ENCODE measurements around the gene GRIK1. TPM values are rescaled to one million over a fixed set of nuclear protein-coding genes. Genes with fewer than 3 reads are reported as not detected.

GRIK1 gene
- total RNA-seq, 2 donors from 2014 or later, result 0.21 TPM; not detected in 1

GRCh38 chr21:29867796-29868195, 72.0 kb downstream of the GRIK1 start:
- DNase-seq (ENCODE audit: low spot score), result no peak

GRCh38 chr21:29860346-29860745, 79.5 kb downstream of the GRIK1 start:
- Histone ChIP-seq H3K9me3 (no peaks in the 10 kb centered on the region), H3K27ac (no peak overlapping the region), H3K36me3 (no peaks in the 10 kb centered on the region), H3K27me3 (replicated peaks; ENCODE audit: insufficient read depth) (no peaks in the 10 kb centered on the region), H3K4me3 (no peak overlapping the region), H3K4me1 (ENCODE audit: control insufficient read depth in 1 of 2, low read depth in 2 of 2) (no peaks in the 10 kb centered on the region)
- ATAC-seq (ENCODE audit: insufficient number of reproducible peaks, low FRiP score, low read depth) (no peak), DNase-seq (ENCODE audit: low spot score) (no peak)
- no peak for TF ChIP-seq CTCF (IDR thresholded peaks at IDR 0.05)

More at GRCh38 chr21:29867796-29868195, 72.0 kb downstream of the GRIK1 start:
- TF ChIP-seq CTCF (IDR thresholded peaks at IDR 0.05), result no peak
- H3K4me1 ChIP-seq (ENCODE audit: control insufficient read depth in 1 of 2, low read depth in 2 of 2), result no peaks in the 10 kb centered on the region
- no peak for ATAC-seq (ENCODE audit: insufficient number of reproducible peaks, low FRiP score, low read depth)
- no peak overlapping the region for H3K4me3 ChIP-seq
- H3K36me3 ChIP-seq, result no peaks in the 10 kb centered on the region
- no peaks in the 10 kb centered on the region for H3K27me3 ChIP-seq (replicated peaks; ENCODE audit: insufficient read depth)
- H3K9me3 ChIP-seq, result no peaks in the 10 kb centered on the region
- no peak overlapping the region for H3K27ac ChIP-seq

- H3K4me1 ChIP-seq (ENCODE audit: control insufficient read depth in 1 of 2, low read depth in 2 of 2), result no peaks in the 10 kb centered on the region
- ATAC-seq (ENCODE audit: insufficient number of reproducible peaks, low FRiP score, low read depth) (no peak), DNase-seq (ENCODE audit: low spot score) (no peak)
- no peaks in the 10 kb centered on the region for H3K36me3 ChIP-seq
- TF ChIP-seq CTCF (IDR thresholded peaks at IDR 0.05), result no peak
- H3K27ac ChIP-seq, result no peak overlapping the region
- H3K9me3 ChIP-seq, result no peaks in the 10 kb centered on the region
- no peak overlapping the region for H3K4me3 ChIP-seq
- H3K27me3 ChIP-seq (replicated peaks; ENCODE audit: insufficient read depth), result no peaks in the 10 kb centered on the region
Observed at GRCh38 chr21:29857150-29857549, 82.6 kb downstream of the GRIK1 start.

GRCh38 chr21:29854795-29855194, 85.0 kb downstream of the GRIK1 start:
- no peak for ATAC-seq (ENCODE audit: insufficient number of reproducible peaks, low FRiP score, low read depth)
- Histone ChIP-seq H3K4me3 (no peak overlapping the region), H3K27me3 (replicated peaks; ENCODE audit: insufficient read depth) (no peaks in the 10 kb centered on the region), H3K4me1 (ENCODE audit: control insufficient read depth in 1 of 2, low read depth in 2 of 2) (no peaks in the 10 kb centered on the region), H3K27ac (no peak overlapping the region), H3K9me3 (no peaks in the 10 kb centered on the region), H3K36me3 (no peaks in the 10 kb centered on the region)
- DNase-seq (ENCODE audit: low spot score), result no peak
- no peak for TF ChIP-seq CTCF (IDR thresholded peaks at IDR 0.05)

GRCh38 chr21:29851611-29852010, 88.2 kb downstream of the GRIK1 start:
- TF ChIP-seq CTCF (IDR thresholded peaks at IDR 0.05), result no peak
- Histone ChIP-seq H3K27me3 (replicated peaks; ENCODE audit: insufficient read depth) (no peaks in the 10 kb centered on the region), H3K4me3 (no peak overlapping the region)

More at GRCh38 chr21:29851611-29852010, 88.2 kb downstream of the GRIK1 start:
- H3K36me3 ChIP-seq, result no peaks in the 10 kb centered on the region
- DNase-seq (ENCODE audit: low spot score) (no peak), ATAC-seq (ENCODE audit: insufficient number of reproducible peaks, low FRiP score, low read depth) (no peak)
- H3K27ac ChIP-seq, result no peak overlapping the region
- H3K4me1 ChIP-seq (ENCODE audit: control insufficient read depth in 1 of 2, low read depth in 2 of 2), result no peaks in the 10 kb centered on the region
- H3K9me3 ChIP-seq, result no peaks in the 10 kb centered on the region

All from thoracic aorta (tissue), 2 donors.